Colonic mucosa (tissue), 4 donors: ENCODE measurements around the gene KRTAP9-7. TPM values are rescaled to one million over a fixed set of nuclear protein-coding genes. Genes with fewer than 3 reads are reported as not detected.
"Not testable (repeated sequence)": the region's sequence is repeated elsewhere in the genome, so short reads cannot be mapped to it uniquely, and the experiment has no call there.

Experiments
- DNase-seq: peaks from one replicate; pipeline ENCODE4 v3.0.0-alpha.2; 2020
- H3K27ac ChIP-seq: fragments of 200-600 bp; one replicate; pipeline ENCODE4 v1.8.0; 2021
- H3K27me3 ChIP-seq: fragments of 200-600 bp; one replicate; pipeline ENCODE4 v1.8.0; 2021
- H3K36me3 ChIP-seq: fragments of 200-600 bp; one replicate; pipeline ENCODE4 v1.8.0; 2021
- H3K4me1 ChIP-seq: fragments of 200-600 bp; one replicate; pipeline ENCODE4 v1.8.0; 2021; ENCODE audit warnings: mild to moderate bottlenecking
- H3K4me3 ChIP-seq: fragments of 200-600 bp; one replicate; pipeline ENCODE4 v1.8.0; 2021
- H3K9ac ChIP-seq, 2 donors: one replicate each; pipeline ENCODE4 v1.7.0; 2013; ENCODE audit warnings: control low read depth in 2 of 2, low read depth in 2 of 2, low read length in 2 of 2
- H3K9me3 ChIP-seq: fragments of 200-600 bp; one replicate; pipeline ENCODE4 v1.8.0; 2021
- intact Hi-C: fragments of 100-400 bp; cut with DNase I; formaldehyde crosslinking; loops from one replicate; pipeline ENCODE4 v1.14.1; 2022
- total RNA-seq, 2 donors: library from RNA; stranded (reverse); fragmentation: NEBNext Ultra II Directional in 1 of 2; extraction: Animal tissue kit (Norgen Biotek cat#: 25700) in 1 of 2; gene quantifications; one replicate each; pipeline ENCODE4 v1.2.1, GENCODE V29; 2021
- TF ChIP-seq, protein P1 (sequence below): fragments of 200-600 bp; IDR thresholded peaks from one replicate; pipeline ENCODE4 v1.8.0; 2022; ENCODE audit warnings: antibody characterized with exemption, mild to moderate bottlenecking
- donor health status: healthy.
- donor health status: DM: no; HTN: no; CAD: no.
- donor health status: DM: no; HTN: no; CAD: no.

Gene KRTAP9-7
- total RNA-seq, 2 donors from 2014 or later = not detected

DNA sequence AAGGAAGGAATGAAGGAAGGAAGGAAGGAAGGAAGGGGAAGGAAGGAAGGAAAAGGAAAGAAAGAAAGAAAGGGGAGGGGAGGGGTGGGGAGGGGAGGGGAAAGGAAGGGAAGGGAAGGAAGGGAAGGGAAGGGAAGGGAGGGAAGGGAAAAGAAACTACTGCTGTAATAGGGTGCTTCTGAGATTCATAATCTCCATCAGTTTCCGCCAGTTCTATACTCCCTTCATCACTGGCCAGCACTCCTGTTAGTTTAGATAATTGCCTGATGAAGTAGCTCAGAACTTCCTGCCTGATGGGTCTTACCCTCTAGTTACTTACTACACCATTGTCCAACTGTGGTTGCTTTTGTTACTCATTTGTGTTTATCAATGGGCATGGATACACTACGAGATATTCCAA lies 12.3 kb upstream of the KRTAP9-7 start:
- no peak for DNase-seq
- Histone ChIP-seq H3K4me1 (no peaks in the 10 kb centered on the region), H3K27me3 (no peaks in the 10 kb centered on the region), H3K27ac (no peak overlapping the region), H3K36me3 (no peaks in the 10 kb centered on the region), H3K9me3 (no peaks in the 10 kb centered on the region), H3K4me3 (no peak overlapping the region), H3K9ac (no peak overlapping the region)
- intact Hi-C loops = no loop called here
- TF ChIP-seq, protein P1, sequence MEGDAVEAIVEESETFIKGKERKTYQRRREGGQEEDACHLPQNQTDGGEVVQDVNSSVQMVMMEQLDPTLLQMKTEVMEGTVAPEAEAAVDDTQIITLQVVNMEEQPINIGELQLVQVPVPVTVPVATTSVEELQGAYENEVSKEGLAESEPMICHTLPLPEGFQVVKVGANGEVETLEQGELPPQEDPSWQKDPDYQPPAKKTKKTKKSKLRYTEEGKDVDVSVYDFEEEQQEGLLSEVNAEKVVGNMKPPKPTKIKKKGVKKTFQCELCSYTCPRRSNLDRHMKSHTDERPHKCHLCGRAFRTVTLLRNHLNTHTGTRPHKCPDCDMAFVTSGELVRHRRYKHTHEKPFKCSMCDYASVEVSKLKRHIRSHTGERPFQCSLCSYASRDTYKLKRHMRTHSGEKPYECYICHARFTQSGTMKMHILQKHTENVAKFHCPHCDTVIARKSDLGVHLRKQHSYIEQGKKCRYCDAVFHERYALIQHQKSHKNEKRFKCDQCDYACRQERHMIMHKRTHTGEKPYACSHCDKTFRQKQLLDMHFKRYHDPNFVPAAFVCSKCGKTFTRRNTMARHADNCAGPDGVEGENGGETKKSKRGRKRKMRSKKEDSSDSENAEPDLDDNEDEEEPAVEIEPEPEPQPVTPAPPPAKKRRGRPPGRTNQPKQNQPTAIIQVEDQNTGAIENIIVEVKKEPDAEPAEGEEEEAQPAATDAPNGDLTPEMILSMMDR = no peak

DNA sequence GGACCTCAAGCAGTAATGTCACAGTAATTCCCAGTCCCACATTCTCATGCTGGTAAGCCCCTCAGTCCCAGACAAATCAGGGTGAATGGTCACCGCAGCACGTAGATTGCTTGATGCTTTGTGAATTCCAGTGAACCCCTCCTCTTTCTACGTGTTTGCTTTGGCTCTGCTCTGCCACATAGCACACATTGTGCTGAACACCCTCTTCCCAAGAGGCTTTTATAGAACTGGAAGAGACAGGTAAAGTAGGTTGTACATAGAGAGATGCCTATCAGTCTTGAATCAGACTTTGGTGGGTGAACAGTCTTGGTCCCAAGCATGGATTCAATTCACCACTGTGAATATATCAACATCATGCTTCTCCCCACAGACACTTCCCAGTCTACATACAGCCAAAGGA lies 10.9 kb upstream of the KRTAP9-7 start:
- TF ChIP-seq, protein P1 = no peak
- Histone ChIP-seq H3K4me1 (no peaks in the 10 kb centered on the region), H3K27ac (no peak overlapping the region), H3K36me3 (no peaks in the 10 kb centered on the region), H3K9me3 (no peaks in the 10 kb centered on the region), H3K9ac (no peak overlapping the region), H3K27me3 (no peaks in the 10 kb centered on the region), H3K4me3 (no peak overlapping the region)
- DNase-seq = no peak
- intact Hi-C loops = loop anchor here (2.0 kb wide), 1 partner anchor 14 kb away; no protein-coding TSS in a partner anchor

DNA sequence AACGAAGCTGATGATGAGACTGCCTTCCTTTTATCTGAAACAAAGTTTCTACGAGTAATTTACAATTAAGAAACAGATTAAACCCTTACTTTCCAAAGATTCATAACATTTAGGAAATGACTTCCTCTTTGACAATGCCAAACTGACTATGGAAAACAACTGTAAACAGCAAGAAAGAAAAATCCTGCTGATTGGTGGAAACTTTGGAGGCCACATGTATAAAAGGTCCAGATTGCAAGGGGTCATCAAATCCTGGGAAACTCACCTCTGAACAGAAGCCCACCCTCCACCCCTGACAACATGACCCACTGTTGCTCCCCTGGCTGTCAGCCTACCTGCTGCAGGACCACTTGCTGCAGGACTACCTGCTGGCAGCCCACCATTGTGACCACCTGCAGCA lies 10.4 kb upstream of the KRTAP9-7 start, which contains the start of gene KRTAP9-6:
Gene KRTAP9-6 (plus strand): TSS at position 301 of the 400 bp plus-strand sequence. CDS start 0 bp downstream, at position 301.
- Histone ChIP-seq H3K9me3 (no peaks in the 10 kb centered on the region), H3K36me3 (no peaks in the 10 kb centered on the region), H3K27ac (no peak within 1 kb of the TSS), H3K4me1 (no peaks in the 10 kb centered on the region), H3K4me3 (no peak within 1 kb of the TSS), H3K9ac (no peak within 1 kb of the TSS), H3K27me3 (no peaks in the 10 kb centered on the region)
- DNase-seq = no peak
- TF ChIP-seq, protein P1 = no peak
- intact Hi-C loops = loop anchor here (2.0 kb wide), 1 partner anchor 14 kb away; no protein-coding TSS in a partner anchor

DNA sequence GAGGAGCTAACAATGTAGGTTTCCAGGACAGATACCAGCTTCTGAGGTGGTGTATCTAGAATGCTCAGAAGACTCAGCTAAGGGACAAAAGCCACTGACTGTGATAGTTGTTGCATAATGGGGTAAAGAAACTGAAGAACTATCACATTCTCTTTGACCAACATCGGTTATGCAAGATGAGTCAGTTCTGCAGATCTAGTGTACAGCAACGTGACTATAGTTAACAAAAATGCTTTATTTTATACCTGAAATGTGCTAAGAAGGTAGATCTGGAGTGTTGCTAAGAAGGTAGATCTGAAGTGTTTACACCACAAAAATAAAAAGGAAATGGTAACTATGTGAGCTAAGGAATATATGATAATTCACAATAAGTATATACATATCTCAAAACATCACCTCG lies 7.8 kb upstream of the KRTAP9-7 start:
- DNase-seq = no peak
- no peak overlapping the region for H3K4me3 ChIP-seq
- intact Hi-C loops = no loop called here

DNA sequence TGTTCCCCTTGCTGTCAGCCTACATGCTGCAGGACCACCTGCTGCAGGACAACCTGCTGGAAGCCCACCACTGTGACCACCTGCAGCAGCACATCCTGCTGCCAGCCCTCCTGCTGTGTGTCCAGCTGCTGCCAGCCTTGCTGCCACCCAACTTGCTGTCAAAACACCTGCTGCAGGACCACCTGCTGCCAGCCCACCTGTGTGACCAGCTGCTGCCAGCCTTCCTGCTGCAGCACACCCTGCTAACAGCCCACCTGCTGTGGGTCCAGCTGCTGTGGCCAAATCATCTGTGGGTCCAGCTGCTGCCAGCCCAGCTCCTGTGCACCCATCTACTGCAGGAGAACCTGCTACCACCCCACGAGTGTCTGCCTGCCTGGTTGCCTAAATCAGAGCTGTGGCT lies 4.2 kb upstream of the KRTAP9-7 start:
- intact Hi-C loops, H3K4me3 ChIP-seq, DNase-seq: not testable (repeated sequence)

More for the DNA sequence above, 7.8 kb upstream of the KRTAP9-7 start:
- TF ChIP-seq, protein P1 = no peak
- no peak overlapping the region for H3K27ac ChIP-seq
- no peaks in the 10 kb centered on the region for H3K9me3 ChIP-seq
- no peaks in the 10 kb centered on the region for H3K36me3 ChIP-seq
- no peak overlapping the region for H3K9ac ChIP-seq
- no peaks in the 10 kb centered on the region for H3K27me3 ChIP-seq
- no peaks in the 10 kb centered on the region for H3K4me1 ChIP-seq

DNA sequence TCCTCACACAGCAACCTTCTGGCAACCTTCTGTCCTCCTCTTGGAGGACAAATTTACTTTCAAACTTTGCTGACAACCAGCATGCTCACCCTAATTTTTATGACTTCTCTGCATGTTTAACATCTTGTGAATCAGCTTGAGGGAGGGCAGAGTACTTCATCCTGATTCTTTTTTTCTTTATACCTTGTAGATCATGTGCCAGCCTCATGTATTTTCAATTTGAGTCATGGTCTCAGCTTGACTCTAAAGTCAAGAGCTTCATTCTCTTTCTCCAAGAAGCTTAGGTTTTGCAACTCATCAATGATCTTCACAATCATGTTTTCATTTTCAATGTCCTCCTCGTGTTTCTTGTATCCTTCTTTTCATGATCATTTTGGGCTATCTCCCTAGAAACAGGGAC lies 3.6 kb upstream of the KRTAP9-7 start:
- H3K27ac ChIP-seq = no peak overlapping the region
- no peak for DNase-seq
- TF ChIP-seq, protein P1 = no peak
- no peaks in the 10 kb centered on the region for H3K36me3 ChIP-seq
- no peaks in the 10 kb centered on the region for H3K9me3 ChIP-seq
- H3K27me3 ChIP-seq = no peaks in the 10 kb centered on the region
- H3K4me3 ChIP-seq = no peak overlapping the region
- no peaks in the 10 kb centered on the region for H3K4me1 ChIP-seq
- no peak overlapping the region for H3K9ac ChIP-seq
- intact Hi-C loops = no loop called here

More for the DNA sequence above, 4.2 kb upstream of the KRTAP9-7 start:
- H3K27me3 ChIP-seq, H3K9me3 ChIP-seq, H3K4me1 ChIP-seq, H3K27ac ChIP-seq, H3K9ac ChIP-seq, H3K36me3 ChIP-seq: not testable (repeated sequence)
